Hepatocyte (in vitro differentiated cells): Measurements from ENCODE around the gene SAMD4A. TPM values are rescaled to one million over a fixed set of nuclear protein-coding genes. Genes with fewer than 3 reads are reported as not detected.

Experiments used
- DNase-seq: peaks from one replicate; pipeline ENCODE4 v3.0.0-alpha.2; 2016; ENCODE audit warnings: low spot score
- H2AFZ ChIP-seq: fragments of 200-600 bp; sonication (generic); 2 replicates; pipeline ENCODE4 v1.6.0; 2016; ENCODE audit warnings: antibody characterized with exemption, mild to moderate bottlenecking
- H3K27ac ChIP-seq: fragments of 200-600 bp; sonication (generic); 2 replicates; pipeline ENCODE4 v1.5.1; 2016; ENCODE audit warnings: mild to moderate bottlenecking
- H3K27me3 ChIP-seq: fragments of 200-600 bp; sonication (generic); 2 replicates; pipeline ENCODE4 v1.6.1; 2016
- H3K36me3 ChIP-seq: fragments of 200-600 bp; sonication (generic); replicated peaks from 2 replicates; pipeline ENCODE4 v1.5.1; 2016; ENCODE audit warnings: low read depth; ENCODE audit not compliant: insufficient read depth
- H3K4me1 ChIP-seq: fragments of 200-600 bp; sonication (generic); 2 replicates; pipeline ENCODE4 v1.5.1; 2016; ENCODE audit warnings: mild to moderate bottlenecking, moderate library complexity; ENCODE audit not compliant: insufficient read depth
- H3K4me2 ChIP-seq: fragments of 200-600 bp; sonication (generic); 2 replicates; pipeline ENCODE4 v1.6.0; 2016
- H3K4me3 ChIP-seq: fragments of 200-600 bp; sonication (generic); 2 replicates; pipeline ENCODE4 v1.5.1; 2016; ENCODE audit warnings: mild to moderate bottlenecking
- H3K79me2 ChIP-seq: fragments of 200-600 bp; sonication (generic); 2 replicates; pipeline ENCODE4 v1.6.0; 2017; ENCODE audit warnings: mild to moderate bottlenecking
- H3K9me2 ChIP-seq: fragments of 200-600 bp; sonication (generic); replicated peaks from 2 replicates; pipeline ENCODE4 v1.6.0; 2017; ENCODE audit warnings: mild to moderate bottlenecking; ENCODE audit not compliant: insufficient read depth
- H3K9me3 ChIP-seq: fragments of 200-600 bp; sonication (generic); 2 replicates; pipeline ENCODE4 v1.5.1; 2016; ENCODE audit warnings: low read depth, mild to moderate bottlenecking
- H4K20me1 ChIP-seq: fragments of 200-600 bp; sonication (generic); 2 replicates; pipeline ENCODE4 v1.6.0; 2016; ENCODE audit warnings: mild to moderate bottlenecking; ENCODE audit not compliant: insufficient read depth, poor library complexity, severe bottlenecking
- CTCF ChIP-seq: fragments of 200-600 bp; sonication (generic); IDR thresholded peaks from 2 replicates; pipeline ENCODE4 v1.5.1; 2016; ENCODE audit warnings: antibody characterized with exemption, mild to moderate bottlenecking; ENCODE audit not compliant: poor library complexity
- EZH2 ChIP-seq: fragments of 200-600 bp; sonication (generic); IDR thresholded peaks from 2 replicates; pipeline ENCODE4 v1.6.1; 2016; ENCODE audit warnings: antibody characterized with exemption, mild to moderate bottlenecking, borderline replicate concordance
- EZH2phosphoT487 ChIP-seq: fragments of 200-600 bp; sonication (generic); IDR thresholded peaks from one replicate; pipeline ENCODE4 v1.6.1; 2018; ENCODE audit warnings: antibody characterized with exemption, mild to moderate bottlenecking, low read depth, moderate library complexity; ENCODE audit not compliant: unreplicated experiment, severe bottlenecking
- WGBS: methylation state at CpG from one replicate; pipeline ENCODE4 v1.1.6; 2016; ENCODE audit warnings: low lambda C conversion rate; ENCODE audit errors: missing lambda C conversion rate; 5-methylcytosine and 5-hydroxymethylcytosine counted together
- polyA plus RNA-seq: library from polyadenylated mRNA; unstranded; fragments of >200 nt; fragmentation: Nextera tagmentation; extraction: Ambion mirVana; gene quantifications from 2 replicates; pipeline ENCODE4 v1.2.1, GENCODE V29; 2016
- total RNA-seq: library from RNA; depleted of rRNA; stranded (reverse); fragments of >200 nt; gene quantifications from 2 replicates; pipeline ENCODE4 v1.2.3, GENCODE V29; 2014

The SAMD4A gene
- total and polyA plus RNA-seq, 2 experiments from 2014 or later: 10.5 to 15.7 TPM

DNA sequence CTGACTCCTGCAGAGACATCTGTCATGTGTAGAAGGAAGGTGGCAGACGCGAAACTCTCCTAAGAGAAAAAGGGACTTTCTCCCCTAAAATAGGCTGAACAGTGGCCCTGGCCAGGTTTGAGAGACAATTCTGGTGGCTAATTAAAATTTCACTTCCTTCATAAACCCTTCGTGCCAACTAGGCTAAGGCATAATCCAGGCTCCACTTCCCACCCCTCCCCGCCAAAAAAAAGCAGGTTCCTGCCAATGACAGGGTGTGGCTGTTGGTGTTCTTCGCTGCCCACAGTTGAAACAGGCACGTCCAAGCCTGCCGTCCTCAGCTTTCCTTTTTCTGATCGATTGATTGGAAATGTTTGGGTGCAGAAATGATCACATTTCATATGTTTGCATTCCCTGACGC, 191.1 kb downstream of the SAMD4A start:
- H3K36me3 ChIP-seq: no peaks in the 10 kb centered on the region
- no peaks in the 10 kb centered on the region for H3K9me3 ChIP-seq
- H3K79me2 ChIP-seq: no peaks in the 10 kb centered on the region
- H3K9me2 ChIP-seq: no peaks in the 10 kb centered on the region
- no peak overlapping the region for H3K4me2 ChIP-seq
- DNase-seq: no peak
- no peaks in the 10 kb centered on the region for H3K4me1 ChIP-seq
- no peaks in the 10 kb centered on the region for H3K27me3 ChIP-seq
- TF ChIP-seq EZH2phosphoT487 (no peak), EZH2 (no peak), CTCF (no peak)
- H4K20me1 ChIP-seq: no peaks in the 10 kb centered on the region
- WGBS: 98% methylated on average over 9 of the region's 9 CpGs
- no peak overlapping the region for H3K27ac ChIP-seq
- no peak overlapping the region for H2AFZ ChIP-seq
- H3K4me3 ChIP-seq: no peak overlapping the region

GRCh38 chr14:54759982-54760585, 193.2 kb downstream of the SAMD4A start:
- no peaks in the 10 kb centered on the region for H3K79me2 ChIP-seq
- H3K4me1 ChIP-seq: no peaks in the 10 kb centered on the region
- 97% methylated on average over 29 of the region's 33 CpGs for whole genome bisulfite sequencing
- H3K4me2 ChIP-seq: no peak overlapping the region
- no peaks in the 10 kb centered on the region for H3K36me3 ChIP-seq
- H3K9me2 ChIP-seq: no peaks in the 10 kb centered on the region
- no peaks in the 10 kb centered on the region for H3K27me3 ChIP-seq
- no peak overlapping the region for H3K4me3 ChIP-seq
- H2AFZ ChIP-seq: no peak overlapping the region
- H4K20me1 ChIP-seq: no peaks in the 10 kb centered on the region
- H3K9me3 ChIP-seq: no peaks in the 10 kb centered on the region
- TF ChIP-seq CTCF: no peak
- no peak for TF ChIP-seq EZH2
- no peak for TF ChIP-seq EZH2phosphoT487
- no peak overlapping the region for H3K27ac ChIP-seq
- DNase-seq: no peak

DNA sequence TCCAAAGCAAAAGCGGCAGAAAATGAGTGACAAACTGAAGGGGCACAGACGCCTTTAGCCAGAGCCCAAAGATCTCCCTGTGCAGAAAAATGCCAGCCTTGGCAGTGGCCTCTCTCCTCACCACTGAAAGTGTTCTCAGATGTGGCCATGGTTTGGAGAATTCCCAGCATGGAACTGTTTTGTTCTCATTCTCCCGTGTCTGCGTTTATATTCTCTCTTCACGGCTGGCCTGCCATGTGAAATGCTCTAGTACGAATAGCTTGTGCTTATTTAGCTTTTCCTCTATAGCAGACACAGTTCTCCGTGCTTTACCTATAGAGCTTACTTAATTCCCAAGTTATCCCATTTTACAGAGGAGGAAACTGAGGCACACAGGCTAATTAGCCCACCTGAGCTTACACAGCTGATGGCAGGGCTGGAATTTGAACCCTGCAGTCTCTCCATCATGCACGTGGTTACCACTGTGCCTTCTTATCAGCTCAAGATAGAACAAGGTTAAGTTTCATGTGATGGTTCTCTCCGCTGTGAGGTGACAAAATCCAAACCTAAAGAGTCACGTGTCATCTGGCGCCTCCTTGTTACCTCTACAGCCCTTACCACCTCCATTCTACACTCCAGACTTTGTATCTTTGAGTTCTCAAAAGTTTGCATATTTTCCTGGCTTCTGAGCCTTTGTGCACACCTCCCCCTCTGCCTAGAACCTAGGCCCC, 194.1 kb downstream of the SAMD4A start:
- no peaks in the 10 kb centered on the region for H4K20me1 ChIP-seq
- H3K27ac ChIP-seq: no peak overlapping the region
- H3K4me1 ChIP-seq: no peaks in the 10 kb centered on the region
- no peaks in the 10 kb centered on the region for H3K9me3 ChIP-seq
- no peak for DNase-seq
- TF ChIP-seq CTCF: no peak
- TF ChIP-seq EZH2phosphoT487: no peak
- TF ChIP-seq EZH2: no peak
- no peak overlapping the region for H3K4me3 ChIP-seq
- no peak overlapping the region for H3K4me2 ChIP-seq
- H3K9me2 ChIP-seq: no peaks in the 10 kb centered on the region
- no peaks in the 10 kb centered on the region for H3K27me3 ChIP-seq
- 90% methylated on average over 11 of the region's 11 CpGs for WGBS
- no peak overlapping the region for H2AFZ ChIP-seq
- H3K79me2 ChIP-seq: no peaks in the 10 kb centered on the region
- no peaks in the 10 kb centered on the region for H3K36me3 ChIP-seq
